ENCODE results near the gene VTI1A. TPM values are rescaled to one million over a fixed set of nuclear protein-coding genes. Genes with fewer than 3 reads are reported as not detected.

Gene VTI1A
- total RNA-seq, 1 experiment from 2014 or later = 22.0 TPM

GRCh38 chr10:112570585-112570984 lies 123.6 kb downstream of the VTI1A start:
- no peak overlapping the region for H2BK20ac ChIP-seq (ENCODE audit: low read depth, low read length, poor library complexity, severe bottlenecking)
- H2BK5ac ChIP-seq (ENCODE audit: insufficient read length, low read length) = no peak overlapping the region
- no CpG with 5 or more reads among the region's 3 CpGs for WGBS (ENCODE audit: extremely low coverage, insufficient read length, low lambda C conversion rate)
- H3K23ac ChIP-seq (ENCODE audit: insufficient read length, low read depth, low read length) = no peak overlapping the region
- H3K23me2 ChIP-seq (ENCODE audit: insufficient read length, low read depth, low read length, poor library complexity, severe bottlenecking) = no peaks in the 10 kb centered on the region
- Mint-ChIP-seq H3K4me3 (no peak overlapping the region), H3K27me3 (ENCODE audit: low read depth) (peaks cover 1% of the 10 kb centered on the region; the same call in 1 of the 2 replicates), H3K4me1 (peaks cover 4 to 6% of the 10 kb centered on the region in 2 experiments), H3K36me3 (ENCODE audit: insufficient read depth in 1 of 3, low read depth in 3 of 3) (peaks cover 5 to 8% (median 7%) of the 10 kb centered on the region in 3 experiments; a peak in 6 of 7 replicates), H3K9me3 (peaks cover 0 to 3% of the 10 kb centered on the region in 2 experiments; a peak in 1 of 5 replicates), H3K27ac (no peak overlapping the region)
- H3K27ac ChIP-seq (ENCODE audit: insufficient read length, low read depth, low read length) = no peak overlapping the region
- no peak overlapping the region for H2AFZ ChIP-seq (ENCODE audit: low read length)
- H4K5ac ChIP-seq (ENCODE audit: insufficient read length, low read depth, low read length) = no peak overlapping the region
- H4K8ac ChIP-seq (replicated peaks; ENCODE audit: insufficient read length, low read depth, low read length) = no peak overlapping the region
- no peak overlapping the region for H2BK15ac ChIP-seq (ENCODE audit: low read depth, low read length)
- H2BK120ac ChIP-seq (ENCODE audit: low read depth, low read length, poor library complexity, severe bottlenecking) = no peak overlapping the region
- H3K18ac ChIP-seq (ENCODE audit: insufficient read length, low read depth, low read length) = no peak overlapping the region
- no peak overlapping the region for H3T11ph ChIP-seq (ENCODE audit: low read length)
- no peak for TF ChIP-seq CTCF (conservative IDR thresholded peaks at IDR 0.05)
- H3K56ac ChIP-seq (ENCODE audit: insufficient read length, low read depth, low read length) = no peak overlapping the region
- no peak overlapping the region for H3K4me2 ChIP-seq (ENCODE audit: insufficient read depth, insufficient read length, low read length)
- H4K91ac ChIP-seq (ENCODE audit: insufficient read length, low read depth, low read length) = no peak overlapping the region
- no peak overlapping the region for H3K14ac ChIP-seq (ENCODE audit: insufficient read depth, low read length)
- H3K9ac ChIP-seq (ENCODE audit: extremely low read depth, insufficient read length, low read length) = no peak overlapping the region
- no peaks in the 10 kb centered on the region for H3K9me3 ChIP-seq (ENCODE audit: control insufficient read depth, low read depth, low read length)
- DNase-seq = no peak
- no peaks in the 10 kb centered on the region for H3K79me1 ChIP-seq (ENCODE audit: insufficient read depth, low read depth, low read length, poor library complexity, severe bottlenecking)
- no peaks in the 10 kb centered on the region for H4K20me1 ChIP-seq (ENCODE audit: control insufficient read depth, insufficient read depth, insufficient read length)
- no peak overlapping the region for H2AK5ac ChIP-seq (ENCODE audit: insufficient read length, low read length)
- no peaks in the 10 kb centered on the region for H3K79me2 ChIP-seq (ENCODE audit: insufficient read depth, low read length)
- no peak overlapping the region for H2BK12ac ChIP-seq (ENCODE audit: insufficient read length, low read depth, low read length)
- H3K4me1 ChIP-seq (ENCODE audit: insufficient read depth, low read length) = no peaks in the 10 kb centered on the region
- H3K27me3 ChIP-seq (ENCODE audit: insufficient read depth, low read length) = no peaks in the 10 kb centered on the region
- no peak overlapping the region for H3K4ac ChIP-seq (ENCODE audit: low read depth, low read length)

Measured in H9 (cell line).